Ascending aorta (tissue), 2 donors: ENCODE data around the gene MMEL1. TPM values are rescaled to one million over a fixed set of nuclear protein-coding genes. Genes with fewer than 3 reads are reported as not detected.

Source experiments
- DNase-seq, 2 donors: peaks; one replicate each; pipeline ENCODE4 v3.0.0-alpha.2; 2019; ENCODE audit warnings: low spot score in 2 of 2
- H3K27ac ChIP-seq, 2 donors: fragments of 200-600 bp; sonication (generic); one replicate each; pipeline ENCODE4 v1.5.1; 2016 to 2017; ENCODE audit warnings: mild to moderate bottlenecking in 1 of 2
- H3K27me3 ChIP-seq: fragments of 200-600 bp; sonication (generic); one replicate; pipeline ENCODE4 v1.5.1; 2017
- H3K36me3 ChIP-seq, 2 donors: fragments of 200-600 bp; sonication (generic); one replicate each; pipeline ENCODE4 v1.5.1; 2016
- H3K4me1 ChIP-seq, 2 donors: fragments of 200-600 bp; sonication (generic); one replicate each; pipeline ENCODE4 v1.5.1; 2016 to 2017; ENCODE audit warnings: mild to moderate bottlenecking in 1 of 2
- H3K4me3 ChIP-seq, 2 donors: fragments of 200-600 bp; sonication (generic); one replicate each; pipeline ENCODE4 v1.5.1; 2016 to 2017; ENCODE audit warnings: mild to moderate bottlenecking in 1 of 2
- H3K9me3 ChIP-seq, 2 donors: fragments of 200-600 bp; sonication (generic); one replicate each; pipeline ENCODE4 v1.5.1; 2016
- intact Hi-C: fragments of 100-400 bp; cut with DNase I; formaldehyde crosslinking; loops from one replicate; pipeline ENCODE4 v1.15.1; 2023
- total RNA-seq: library from RNA; depleted of rRNA; stranded (reverse); fragments of >200 nt; gene quantifications from one replicate; pipeline ENCODE4 v1.1.0, GENCODE V29; 2016
- TF ChIP-seq, protein P1 (sequence below), 3 experiments: fragments of 200-600 bp in 2 of 3; fragments of 450-650 bp in 1 of 3; sonication (generic) in 2 of 3; IDR thresholded peaks; one replicate each; pipeline ENCODE4 v1.5.1; 2016 to 2019; ENCODE audit warnings: antibody characterized with exemption in 3 of 3, mild to moderate bottlenecking in 1 of 3, moderate library complexity in 1 of 3

MMEL1 gene
- total RNA-seq, 1 donor from 2014 or later, result not detected

DNA sequence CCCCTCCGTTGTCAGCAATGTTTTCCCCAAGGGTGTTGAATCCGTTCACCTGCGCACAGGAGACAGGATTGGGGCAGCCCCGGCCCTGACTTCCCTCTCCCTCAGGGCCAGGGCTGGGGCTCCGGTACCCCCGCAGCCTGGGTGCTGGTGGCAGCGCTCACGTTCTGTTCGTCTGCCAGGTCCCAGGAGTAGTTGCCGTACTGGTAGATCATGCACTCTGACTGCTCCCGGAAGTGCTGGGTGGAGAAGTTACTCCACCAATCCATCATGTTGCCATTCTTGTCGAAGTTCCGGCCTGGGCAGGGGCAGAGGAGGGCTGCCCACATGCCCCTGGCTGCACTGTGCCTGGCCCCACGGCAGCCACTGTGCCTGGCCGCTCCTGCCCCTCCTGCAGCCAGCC is 40.1 kb downstream of the MMEL1 start:
- no peak for DNase-seq
- no peak overlapping the region for H3K27ac ChIP-seq
- H3K36me3 ChIP-seq, result peaks cover 0 to 4% of the 10 kb centered on the region in 2 donors
- intact Hi-C loops, result no loop called here
- peaks cover 0 to 2% of the 10 kb centered on the region in 2 donors for H3K4me1 ChIP-seq
- no peaks in the 10 kb centered on the region for H3K27me3 ChIP-seq
- H3K9me3 ChIP-seq, result no peaks in the 10 kb centered on the region
- TF ChIP-seq, protein P1, sequence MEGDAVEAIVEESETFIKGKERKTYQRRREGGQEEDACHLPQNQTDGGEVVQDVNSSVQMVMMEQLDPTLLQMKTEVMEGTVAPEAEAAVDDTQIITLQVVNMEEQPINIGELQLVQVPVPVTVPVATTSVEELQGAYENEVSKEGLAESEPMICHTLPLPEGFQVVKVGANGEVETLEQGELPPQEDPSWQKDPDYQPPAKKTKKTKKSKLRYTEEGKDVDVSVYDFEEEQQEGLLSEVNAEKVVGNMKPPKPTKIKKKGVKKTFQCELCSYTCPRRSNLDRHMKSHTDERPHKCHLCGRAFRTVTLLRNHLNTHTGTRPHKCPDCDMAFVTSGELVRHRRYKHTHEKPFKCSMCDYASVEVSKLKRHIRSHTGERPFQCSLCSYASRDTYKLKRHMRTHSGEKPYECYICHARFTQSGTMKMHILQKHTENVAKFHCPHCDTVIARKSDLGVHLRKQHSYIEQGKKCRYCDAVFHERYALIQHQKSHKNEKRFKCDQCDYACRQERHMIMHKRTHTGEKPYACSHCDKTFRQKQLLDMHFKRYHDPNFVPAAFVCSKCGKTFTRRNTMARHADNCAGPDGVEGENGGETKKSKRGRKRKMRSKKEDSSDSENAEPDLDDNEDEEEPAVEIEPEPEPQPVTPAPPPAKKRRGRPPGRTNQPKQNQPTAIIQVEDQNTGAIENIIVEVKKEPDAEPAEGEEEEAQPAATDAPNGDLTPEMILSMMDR (IDR thresholded peaks at IDR 0.05), result no peak
- H3K4me3 ChIP-seq, result no peak overlapping the region

DNA sequence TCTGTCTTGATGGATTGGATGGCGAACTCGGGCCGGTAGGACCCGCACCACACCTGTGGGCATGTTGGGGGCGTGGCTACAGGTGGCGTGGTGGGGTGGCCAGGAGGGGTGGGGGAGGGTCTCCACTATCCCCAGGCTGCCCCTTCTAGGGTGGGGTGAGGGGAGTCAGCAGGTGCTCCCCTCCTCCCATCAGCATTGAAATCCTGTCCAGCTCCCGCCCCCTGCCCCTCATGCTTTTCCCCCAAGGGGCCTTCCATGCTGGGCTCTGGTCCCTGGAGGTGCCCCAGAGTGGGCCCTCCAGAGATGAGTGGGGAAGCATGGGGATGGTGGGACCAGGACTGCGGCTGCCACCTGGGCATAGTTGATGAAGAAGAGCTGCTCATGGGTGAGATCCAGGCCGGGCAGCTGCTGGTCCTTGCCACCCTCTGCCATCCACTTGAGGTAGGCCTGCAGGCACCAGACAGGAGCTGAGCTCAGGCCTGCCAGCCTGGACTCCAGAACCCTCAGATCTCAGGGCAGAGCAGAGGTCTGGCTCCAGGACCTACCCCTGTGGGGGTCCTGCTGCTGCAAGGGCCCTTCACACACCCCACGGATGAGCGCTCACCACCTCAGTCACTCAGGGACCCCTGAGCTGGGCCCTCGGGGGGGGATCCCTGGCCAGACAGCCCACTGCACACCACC is 41.1 kb downstream of the MMEL1 start:
- no peaks in the 10 kb centered on the region for H3K27me3 ChIP-seq
- intact Hi-C loops, result no loop called here
- peaks cover 5 to 8% of the 10 kb centered on the region in 2 donors for H3K4me1 ChIP-seq
- TF ChIP-seq, protein P1 (IDR thresholded peaks at IDR 0.05), result no peak
- no peak overlapping the region for H3K4me3 ChIP-seq
- DNase-seq, result no peak
- no peak overlapping the region for H3K27ac ChIP-seq
- peaks cover 0 to 4% of the 10 kb centered on the region in 2 donors for H3K36me3 ChIP-seq
- H3K9me3 ChIP-seq, result no peaks in the 10 kb centered on the region

DNA sequence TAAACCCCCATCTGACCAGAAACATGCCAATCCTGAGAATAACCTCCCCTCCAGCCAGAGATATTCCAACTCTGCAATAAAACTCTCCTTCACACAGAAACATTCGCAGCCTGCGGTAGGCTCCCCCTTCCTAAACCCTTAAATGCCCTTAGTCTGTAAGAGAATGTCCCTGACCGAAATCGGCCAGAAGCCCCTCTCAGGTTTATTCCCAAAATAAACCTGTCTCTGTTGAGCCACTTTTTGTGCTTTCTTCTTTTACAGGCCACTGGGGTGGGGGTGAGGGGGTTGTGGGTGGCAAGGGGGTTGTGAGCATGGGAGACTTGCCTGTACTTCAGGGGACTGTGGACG is 41.6 kb downstream of the MMEL1 start:
- no peak for DNase-seq
- H3K4me1 ChIP-seq, result peaks cover 5 to 8% of the 10 kb centered on the region in 2 donors
- no peak overlapping the region for H3K4me3 ChIP-seq
- H3K27me3 ChIP-seq, result no peaks in the 10 kb centered on the region
- intact Hi-C loops, result no loop called here
- peaks cover 0 to 4% of the 10 kb centered on the region in 2 donors for H3K36me3 ChIP-seq
- H3K9me3 ChIP-seq, result no peaks in the 10 kb centered on the region
- TF ChIP-seq, protein P1 (IDR thresholded peaks at IDR 0.05), result no peak
- H3K27ac ChIP-seq, result no peak overlapping the region

DNA sequence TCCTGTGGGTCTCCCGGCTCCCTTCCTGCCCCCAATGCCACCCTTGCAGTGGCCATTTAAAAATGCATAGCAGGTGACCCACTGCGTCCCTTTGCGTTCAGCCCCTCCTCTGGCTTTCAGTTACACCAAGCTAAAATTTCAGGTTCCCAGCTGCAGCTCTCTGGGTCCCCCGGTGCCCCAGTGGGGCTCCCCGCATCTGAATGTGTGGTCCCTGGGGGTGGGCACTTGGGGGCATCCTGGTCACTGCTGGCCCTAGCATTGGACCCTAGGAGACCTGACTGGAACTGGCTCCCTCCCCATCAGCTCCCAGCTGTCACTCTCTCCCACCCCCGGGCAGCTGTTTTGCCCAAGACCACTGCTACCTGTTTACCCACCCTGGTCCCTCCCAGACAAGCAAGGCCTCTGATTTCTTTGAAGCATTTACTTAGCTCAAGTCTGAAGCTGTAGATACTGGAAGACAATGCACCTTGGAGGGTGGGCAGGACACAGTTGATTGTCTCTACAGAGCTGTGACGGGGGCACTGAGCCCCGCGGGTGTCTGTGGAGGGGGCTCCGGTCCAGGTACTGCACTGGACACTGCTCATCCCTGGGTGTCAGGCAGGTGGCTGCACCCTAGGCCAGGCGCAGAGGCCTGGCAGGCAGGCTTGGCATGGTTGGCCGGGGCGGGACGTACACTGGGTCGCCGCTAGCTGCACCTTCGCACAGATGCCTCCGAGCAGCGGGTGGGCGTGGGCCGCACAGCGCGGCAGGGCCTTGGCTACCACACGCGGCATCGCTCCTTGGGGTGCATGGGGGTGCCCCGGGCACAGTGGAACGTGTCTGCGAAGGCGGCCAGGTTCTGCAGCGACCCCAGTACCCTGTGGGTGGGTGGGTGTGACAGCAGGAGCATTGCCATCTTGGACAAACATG is 42.3 kb downstream of the MMEL1 start:
- Histone ChIP-seq H3K27ac (no peak overlapping the region), H3K36me3 (peaks cover 0 to 4% of the 10 kb centered on the region in 2 donors), H3K27me3 (no peaks in the 10 kb centered on the region), H3K9me3 (no peaks in the 10 kb centered on the region), H3K4me1 (peaks cover 5 to 8% of the 10 kb centered on the region in 2 donors), H3K4me3 (no peak overlapping the region)
- TF ChIP-seq, protein P1 (IDR thresholded peaks at IDR 0.05), result no peak
- no peak for DNase-seq
- intact Hi-C loops, result no loop called here

DNA sequence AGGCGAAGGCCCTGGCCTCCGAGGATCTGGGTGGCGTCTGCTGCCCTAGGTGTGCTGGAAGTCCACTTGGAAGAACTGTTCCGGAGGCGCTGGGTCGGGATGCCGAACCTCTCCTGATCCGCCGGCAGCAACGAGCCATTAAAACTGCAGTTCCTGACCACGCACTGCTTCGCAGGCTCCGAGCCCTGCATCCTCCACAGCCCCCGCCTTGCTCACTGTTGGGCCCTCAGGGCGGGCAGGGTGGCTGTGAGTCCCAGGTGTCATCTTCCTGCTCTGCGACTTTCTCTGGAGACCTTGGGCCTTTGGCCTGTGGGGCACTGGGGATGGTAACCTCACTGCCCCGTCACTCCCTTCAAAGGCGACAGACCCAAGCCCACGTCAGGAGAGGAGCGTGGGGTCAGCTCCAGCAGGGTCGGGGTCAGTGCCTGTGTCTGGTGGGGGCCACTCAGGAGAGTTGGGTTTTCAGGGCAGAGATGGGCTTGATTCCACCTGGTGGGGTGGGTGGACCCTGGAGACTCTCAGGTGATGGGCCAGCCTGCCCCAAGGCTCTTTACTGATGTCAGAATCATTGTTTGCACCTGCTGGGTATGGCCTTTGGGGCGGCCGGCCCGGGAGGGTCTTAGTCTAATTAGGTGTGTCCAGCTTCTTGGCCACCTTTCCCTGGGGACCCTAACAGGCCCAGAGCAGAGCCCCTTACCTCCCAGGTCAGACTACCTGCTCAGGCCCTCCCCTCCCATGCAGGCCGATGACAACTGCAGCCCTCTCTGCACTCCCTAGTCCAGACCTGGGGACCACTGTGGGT is 43.2 kb downstream of the MMEL1 start:
- no peaks in the 10 kb centered on the region for H3K27me3 ChIP-seq
- peaks cover 0 to 4% of the 10 kb centered on the region in 2 donors for H3K36me3 ChIP-seq
- no peak overlapping the region for H3K27ac ChIP-seq
- no peak for DNase-seq
- H3K4me3 ChIP-seq, result no peak overlapping the region
- intact Hi-C loops, result loop anchor here (5.0 to 10.0 kb wide), 3 partner anchors 397 to 1313 kb away; partner anchors contain the start of genes C1orf174, FAAP20 and TPRG1L
- TF ChIP-seq, protein P1 (IDR thresholded peaks at IDR 0.05), result no peak
- no peaks in the 10 kb centered on the region for H3K9me3 ChIP-seq
- peaks cover 13 to 14% of the 10 kb centered on the region in 2 donors for H3K4me1 ChIP-seq
